ENCODE data around the gene ADAMTS2.

Gene ADAMTS2

GRCh38 chr5:179140293-179140692 lies 205.0 kb downstream of the ADAMTS2 start:
- Histone ChIP-seq H3K36me3 (ENCODE audit: insufficient read depth, low read length) (no peaks in the 10 kb centered on the region), H3K9me3 (ENCODE audit: low read depth, low read length) (no peaks in the 10 kb centered on the region), H3K27ac (no peak overlapping the region), H3K4me3 (no peak overlapping the region), H3K9ac (ENCODE audit: insufficient read length) (no peak overlapping the region)
- no peak for DNase-seq (ENCODE audit: low read depth, low spot score)
- TF ChIP-seq POLR2AphosphoS5 (IDR thresholded peaks at IDR 0.05; ENCODE audit: borderline replicate concordance, low read depth, low read length) (no peak), EZH2 (IDR thresholded peaks at IDR 0.05) (no peak), FOXP2 (optimal IDR thresholded peaks at IDR 0.05; ENCODE audit: control extremely low read depth, extremely low read length, insufficient read depth) (no peak)

DNA sequence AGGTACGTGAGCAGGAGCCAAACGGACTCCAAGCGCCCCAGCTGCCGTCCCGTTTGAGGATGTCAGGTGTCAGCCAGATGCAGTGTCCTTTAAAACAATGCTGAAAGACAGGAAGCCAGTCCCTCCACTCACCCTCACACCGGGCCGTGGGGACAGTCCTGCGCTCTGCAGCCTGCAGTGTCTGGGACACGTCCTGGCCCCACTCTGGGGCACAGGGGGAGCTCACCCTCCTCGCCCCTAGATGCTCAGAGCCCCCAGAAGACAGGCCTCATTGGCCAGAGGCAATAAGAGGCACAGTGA lies 205.4 kb downstream of the ADAMTS2 start:
- DNase-seq (ENCODE audit: low read depth, low spot score) = no peak
- Histone ChIP-seq H3K36me3 (ENCODE audit: insufficient read depth, low read length) (no peaks in the 10 kb centered on the region), H3K9ac (ENCODE audit: insufficient read length) (no peak overlapping the region), H3K27ac (no peak overlapping the region), H3K9me3 (ENCODE audit: low read depth, low read length) (no peaks in the 10 kb centered on the region), H3K4me3 (no peak overlapping the region)
- TF ChIP-seq EZH2 (IDR thresholded peaks at IDR 0.05) (no peak), POLR2AphosphoS5 (IDR thresholded peaks at IDR 0.05; ENCODE audit: borderline replicate concordance, low read depth, low read length) (no peak), FOXP2 (optimal IDR thresholded peaks at IDR 0.05; ENCODE audit: control extremely low read depth, extremely low read length, insufficient read depth) (no peak)

GRCh38 chr5:179139111-179139935 lies 205.9 kb downstream of the ADAMTS2 start:
- no peak overlapping the region for H3K4me3 ChIP-seq
- H3K36me3 ChIP-seq (ENCODE audit: insufficient read depth, low read length) = no peaks in the 10 kb centered on the region
- no peak for TF ChIP-seq EZH2 (IDR thresholded peaks at IDR 0.05)
- no peak for TF ChIP-seq FOXP2 (optimal IDR thresholded peaks at IDR 0.05; ENCODE audit: control extremely low read depth, extremely low read length, insufficient read depth)
- TF ChIP-seq POLR2AphosphoS5 (IDR thresholded peaks at IDR 0.05; ENCODE audit: borderline replicate concordance, low read depth, low read length) = no peak
- no peak overlapping the region for H3K27ac ChIP-seq
- no peak overlapping the region for H3K9ac ChIP-seq (ENCODE audit: insufficient read length)
- DNase-seq (ENCODE audit: low read depth, low spot score) = no peak
- H3K9me3 ChIP-seq (ENCODE audit: low read depth, low read length) = no peaks in the 10 kb centered on the region

DNA sequence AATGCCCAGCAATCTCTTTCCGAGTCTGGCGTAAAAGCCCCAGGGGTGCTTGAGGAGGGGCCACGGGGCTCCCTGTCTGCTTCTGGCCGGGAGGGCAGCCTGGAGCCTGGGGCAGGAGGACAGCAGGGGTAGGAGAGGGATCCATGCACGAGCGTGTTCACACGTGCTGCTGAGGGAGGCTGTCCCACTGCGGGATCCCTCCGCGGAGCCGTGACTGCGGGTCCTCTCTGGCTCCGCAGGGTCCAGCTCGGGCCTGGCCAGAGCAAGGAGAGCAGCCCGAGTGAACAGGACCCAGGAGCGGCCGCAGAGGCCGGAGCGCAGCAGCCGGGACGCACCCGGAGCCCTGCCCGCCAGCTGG lies 206.7 kb downstream of the ADAMTS2 start:
- no peak for DNase-seq (ENCODE audit: low read depth, low spot score)
- H3K9ac ChIP-seq (ENCODE audit: insufficient read length) = no peak overlapping the region
- TF ChIP-seq POLR2AphosphoS5 (IDR thresholded peaks at IDR 0.05; ENCODE audit: borderline replicate concordance, low read depth, low read length) = no peak
- TF ChIP-seq FOXP2 (optimal IDR thresholded peaks at IDR 0.05; ENCODE audit: control extremely low read depth, extremely low read length, insufficient read depth) = no peak
- no peak for TF ChIP-seq EZH2 (IDR thresholded peaks at IDR 0.05)
- no peaks in the 10 kb centered on the region for H3K9me3 ChIP-seq (ENCODE audit: low read depth, low read length)
- H3K4me3 ChIP-seq = no peak overlapping the region
- no peaks in the 10 kb centered on the region for H3K36me3 ChIP-seq (ENCODE audit: insufficient read depth, low read length)
- H3K27ac ChIP-seq = no peak overlapping the region

- no peak for DNase-seq (ENCODE audit: low read depth, low spot score)
- no peaks in the 10 kb centered on the region for H3K9me3 ChIP-seq (ENCODE audit: low read depth, low read length)
- H3K4me3 ChIP-seq = no peak overlapping the region
- no peak overlapping the region for H3K27ac ChIP-seq
- TF ChIP-seq FOXP2 (optimal IDR thresholded peaks at IDR 0.05; ENCODE audit: control extremely low read depth, extremely low read length, insufficient read depth) (no peak), POLR2AphosphoS5 (IDR thresholded peaks at IDR 0.05; ENCODE audit: borderline replicate concordance, low read depth, low read length) (no peak)
- no peak overlapping the region for H3K9ac ChIP-seq (ENCODE audit: insufficient read length)
- no peaks in the 10 kb centered on the region for H3K36me3 ChIP-seq (ENCODE audit: insufficient read depth, low read length)
Measured at GRCh38 chr5:179137643-179138567, 207.4 kb downstream of the ADAMTS2 start.

DNA sequence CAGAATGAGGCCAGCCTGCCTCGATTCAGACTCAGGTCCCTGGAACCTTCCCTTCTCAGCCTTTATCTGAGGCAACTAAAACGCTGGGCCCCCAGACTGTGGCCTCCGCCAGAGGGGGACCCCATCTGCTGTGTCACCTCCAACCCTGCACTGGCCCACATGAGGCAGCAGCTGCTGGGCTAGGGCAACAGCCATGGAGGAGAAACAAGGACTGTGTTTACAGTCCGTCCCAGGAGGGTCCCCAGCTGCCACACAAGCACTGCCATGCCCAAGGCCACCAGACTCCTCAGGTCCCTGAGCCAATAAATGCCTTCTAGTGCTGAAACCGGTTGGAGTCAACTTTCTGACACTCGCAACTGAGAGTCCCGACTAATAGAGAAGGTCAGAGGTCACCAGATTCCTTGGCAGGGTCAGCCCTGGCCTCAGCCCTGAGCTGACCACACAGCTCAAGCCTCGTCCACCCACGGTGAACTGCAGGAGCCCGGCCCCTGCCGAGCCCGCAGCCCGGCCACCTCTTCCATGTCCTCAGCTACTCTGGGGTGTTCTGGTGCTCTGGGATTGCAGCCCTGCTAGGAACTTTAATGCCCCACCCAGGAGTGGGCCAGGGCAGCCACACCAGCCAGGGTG lies 208.1 kb downstream of the ADAMTS2 start:
- no peak overlapping the region for H3K27ac ChIP-seq
- no peak overlapping the region for H3K4me3 ChIP-seq
- no peaks in the 10 kb centered on the region for H3K36me3 ChIP-seq (ENCODE audit: insufficient read depth, low read length)
- TF ChIP-seq FOXP2 (optimal IDR thresholded peaks at IDR 0.05; ENCODE audit: control extremely low read depth, extremely low read length, insufficient read depth) (no peak), EZH2 (IDR thresholded peaks at IDR 0.05) (no peak), POLR2AphosphoS5 (IDR thresholded peaks at IDR 0.05; ENCODE audit: borderline replicate concordance, low read depth, low read length) (no peak)
- no peaks in the 10 kb centered on the region for H3K9me3 ChIP-seq (ENCODE audit: low read depth, low read length)
- no peak for DNase-seq (ENCODE audit: low read depth, low spot score)
- H3K9ac ChIP-seq (ENCODE audit: insufficient read length) = no peak overlapping the region

DNA sequence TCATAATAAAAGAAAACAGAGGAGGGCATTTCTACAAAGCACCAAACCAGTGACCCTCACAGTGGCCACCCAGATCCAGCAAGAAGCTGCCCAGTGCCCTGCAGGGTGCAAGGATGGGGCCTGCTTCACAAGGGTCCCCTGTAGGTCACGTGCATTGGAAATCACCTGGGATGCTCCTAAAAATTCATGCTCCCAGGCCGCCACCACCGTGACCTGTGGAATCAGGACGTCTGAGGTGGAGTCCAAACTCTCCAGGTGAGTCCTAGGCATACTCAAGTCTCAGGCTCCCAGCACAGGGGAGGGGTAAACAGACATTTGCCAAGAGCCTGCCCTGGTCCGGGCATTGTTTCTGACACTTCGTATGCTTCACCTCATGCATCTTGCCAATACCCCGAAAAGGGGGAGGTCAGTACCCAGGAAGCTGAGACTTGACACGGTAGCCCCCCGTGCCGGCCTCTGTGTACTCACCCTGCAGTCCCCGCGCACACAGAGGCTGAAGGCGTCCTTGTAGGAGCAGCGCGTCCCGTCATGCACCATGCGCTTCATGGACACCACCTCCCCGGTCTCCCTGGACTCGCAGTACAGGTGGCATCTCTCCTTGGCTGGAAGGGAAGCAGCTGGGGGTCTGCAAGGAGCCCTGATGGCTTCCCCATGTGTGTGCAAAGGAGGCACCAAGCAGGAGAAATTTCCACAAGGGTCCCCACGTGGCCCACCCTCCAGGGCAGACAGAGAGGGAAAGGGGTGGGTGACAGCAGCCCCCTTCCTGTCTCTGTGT lies 209.6 kb downstream of the ADAMTS2 start:
- Histone ChIP-seq H3K9me3 (ENCODE audit: low read depth, low read length) (no peaks in the 10 kb centered on the region), H3K9ac (ENCODE audit: insufficient read length) (no peak overlapping the region), H3K27ac (no peak overlapping the region), H3K4me3 (no peak overlapping the region), H3K36me3 (ENCODE audit: insufficient read depth, low read length) (no peaks in the 10 kb centered on the region)
- DNase-seq (ENCODE audit: low read depth, low spot score) = no peak
- TF ChIP-seq FOXP2 (optimal IDR thresholded peaks at IDR 0.05; ENCODE audit: control extremely low read depth, extremely low read length, insufficient read depth) (no peak), POLR2AphosphoS5 (IDR thresholded peaks at IDR 0.05; ENCODE audit: borderline replicate concordance, low read depth, low read length) (no peak), EZH2 (IDR thresholded peaks at IDR 0.05) (no peak)
